HG03520 (cell line): ENCODE data around the gene GP9.

Experiments used
- ATAC-seq: cut with Tn5 transposase; IDR thresholded peaks from one replicate; pipeline ENCODE4 v1.9.1; 2021; ENCODE audit warnings: mild to moderate bottlenecking, moderate library complexity; ENCODE audit not compliant: unreplicated experiment

Gene GP9

GRCh38 chr3:129027544-129027880 is 33.1 kb upstream of the GP9 start:
- ATAC-seq: no peak

DNA sequence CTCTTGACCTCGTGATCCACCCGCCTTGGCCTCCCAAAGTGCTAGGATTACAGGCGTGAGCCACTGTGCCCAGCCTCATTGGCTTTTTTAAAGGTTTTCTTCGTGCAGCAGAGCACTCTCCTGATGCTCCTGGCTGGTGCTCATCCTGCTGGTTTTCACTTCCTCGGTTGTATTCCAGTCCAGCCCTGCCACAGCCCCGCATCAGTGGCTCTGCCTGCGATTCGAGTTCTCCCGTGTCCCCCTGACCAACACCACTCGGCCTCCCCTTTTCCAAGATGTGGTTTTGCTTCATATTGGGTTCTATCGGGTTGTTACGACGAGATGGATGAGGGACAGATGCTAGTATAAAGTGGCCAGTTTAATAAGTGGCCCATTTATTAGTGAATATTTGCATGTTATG is 31.7 kb upstream of the GP9 start:
- no peak for ATAC-seq

DNA sequence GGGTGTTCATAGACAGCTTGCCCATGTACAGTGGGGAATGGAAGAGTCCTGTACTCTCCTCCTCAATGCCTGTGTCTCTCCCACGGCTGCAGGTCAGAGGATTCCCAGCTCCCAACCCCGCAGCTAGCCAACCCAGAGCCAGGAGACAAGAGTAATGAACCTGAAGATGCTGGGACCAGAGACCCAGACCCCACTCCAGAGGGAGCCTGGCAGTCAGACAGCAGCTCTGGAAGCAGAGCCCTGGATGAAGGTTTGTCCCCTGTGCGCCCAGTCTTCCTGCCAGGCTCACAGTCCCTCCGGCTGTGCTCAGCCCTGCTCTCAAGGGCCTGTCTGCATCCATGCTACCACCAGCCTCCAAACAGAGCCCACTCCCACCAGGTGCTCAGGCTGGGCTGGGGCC is 30.0 kb upstream of the GP9 start:
- no peak for ATAC-seq

DNA sequence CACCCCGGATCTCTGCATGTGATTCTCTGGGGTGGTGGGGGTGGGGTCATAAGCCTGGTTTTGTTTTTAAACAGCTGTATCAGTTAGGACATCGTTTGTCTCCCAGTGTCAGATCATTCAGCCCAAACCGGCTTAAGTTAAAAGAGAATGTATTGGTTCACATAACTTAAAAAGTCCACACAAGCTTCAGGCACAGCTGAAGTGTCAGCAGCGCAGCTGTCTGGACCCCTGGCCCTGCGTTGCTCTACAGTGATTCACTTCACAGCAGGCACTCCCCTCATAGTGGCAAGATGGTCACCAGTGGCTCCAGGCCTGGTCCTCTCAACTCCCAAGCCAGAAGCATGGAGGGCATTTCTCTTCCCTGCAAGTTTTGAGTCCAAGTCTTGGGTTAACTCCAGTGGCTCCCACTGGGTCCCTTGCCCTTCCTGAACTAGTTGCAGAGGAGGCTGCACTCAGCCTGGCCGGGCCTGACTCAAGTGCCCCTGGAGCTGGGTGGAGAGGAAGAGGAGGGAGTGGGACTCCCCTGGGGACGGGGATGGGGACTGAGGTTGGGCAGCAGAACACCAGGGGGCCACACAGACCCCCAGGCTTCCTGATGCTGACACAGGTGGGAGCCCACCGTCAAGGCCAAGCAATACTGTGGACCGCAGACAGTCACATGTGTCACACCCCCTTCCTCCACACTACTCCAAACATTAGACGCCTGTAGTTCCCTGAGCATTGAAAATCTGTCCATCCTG is 28.9 kb upstream of the GP9 start:
- no peak for ATAC-seq

GRCh38 chr3:129032716-129033115 is 27.9 kb upstream of the GP9 start:
- ATAC-seq: no peak

GRCh38 chr3:129033151-129033550 is 27.4 kb upstream of the GP9 start:
- no peak for ATAC-seq

DNA sequence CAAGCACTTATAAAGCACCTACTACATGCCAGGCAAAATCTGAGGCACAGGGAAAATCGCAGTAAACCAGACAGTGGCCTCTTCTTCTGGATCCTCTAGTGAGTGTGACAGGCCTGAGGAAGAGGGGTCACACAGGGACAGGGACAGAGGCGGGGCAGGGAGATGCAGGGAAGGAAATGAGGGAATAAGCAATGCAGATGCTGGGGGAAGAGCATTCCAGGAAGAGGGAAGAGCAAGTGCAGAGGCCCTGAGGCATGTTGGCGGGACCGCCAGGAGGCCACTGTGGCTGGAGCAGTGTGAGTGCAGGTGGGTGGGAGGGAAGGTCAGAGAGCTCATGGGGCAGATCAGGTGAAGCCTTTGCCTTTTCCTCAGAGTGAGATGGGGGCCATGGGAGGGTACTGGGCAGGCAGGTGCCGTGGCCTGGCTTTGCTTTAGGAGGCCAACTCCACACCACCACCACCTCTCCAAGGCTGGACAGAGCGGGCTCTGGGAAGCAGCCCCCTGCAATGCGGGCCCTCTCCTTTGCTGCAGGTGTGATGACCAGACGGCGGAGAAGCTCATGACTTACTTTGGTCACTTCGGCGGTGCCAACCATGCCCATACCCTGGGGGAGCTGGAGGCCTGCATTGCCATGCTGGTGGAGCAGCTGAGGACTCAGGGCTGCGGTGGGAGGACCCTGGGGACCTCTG is 26.8 kb upstream of the GP9 start:
- no peak for ATAC-seq

GRCh38 chr3:129034642-129035041 is 25.9 kb upstream of the GP9 start:
- no peak for ATAC-seq

DNA sequence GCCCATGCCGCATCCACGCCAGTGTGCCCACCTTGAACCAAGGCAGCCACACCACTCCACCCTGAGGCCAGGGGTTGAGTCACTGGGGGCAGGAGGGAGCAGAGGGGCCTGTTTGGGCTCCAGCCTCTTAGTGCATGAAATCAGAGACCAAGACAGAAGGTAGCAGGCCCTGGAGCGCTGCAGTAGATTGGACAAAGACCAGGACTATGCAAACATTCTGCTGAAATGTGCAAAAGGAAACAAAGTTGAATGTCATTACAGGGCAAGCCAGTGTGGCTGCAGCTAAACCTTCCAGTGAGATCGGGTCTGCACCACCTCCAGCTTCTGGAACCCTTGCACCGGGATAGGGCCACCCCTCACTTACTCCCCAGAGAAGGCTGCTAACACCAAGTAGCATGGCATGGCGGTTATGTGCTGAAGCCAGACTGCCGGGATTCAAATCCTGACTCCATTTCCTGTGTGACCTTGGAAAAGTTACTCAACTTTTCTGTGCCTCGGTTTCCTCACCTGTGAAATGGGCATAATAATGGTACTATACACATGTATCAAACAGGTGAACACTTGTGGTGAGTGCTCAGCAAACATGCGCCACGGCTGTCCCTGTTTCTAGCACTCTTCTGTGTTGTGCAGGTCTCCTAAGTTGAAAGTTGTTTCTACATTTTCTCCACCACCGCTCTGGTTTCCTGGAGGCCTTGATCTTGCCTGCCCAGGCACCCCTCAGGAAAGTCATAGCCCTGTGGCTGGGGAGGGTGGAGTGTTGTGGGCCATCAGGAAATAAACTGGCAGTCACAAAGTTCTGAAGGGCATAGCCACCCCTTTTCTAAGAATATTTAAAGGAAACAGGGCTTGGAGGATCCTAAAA is 25.0 kb upstream of the GP9 start:
- ATAC-seq: no peak

GRCh38 chr3:129036222-129037092 is 24.1 kb upstream of the GP9 start:
- no peak for ATAC-seq

DNA sequence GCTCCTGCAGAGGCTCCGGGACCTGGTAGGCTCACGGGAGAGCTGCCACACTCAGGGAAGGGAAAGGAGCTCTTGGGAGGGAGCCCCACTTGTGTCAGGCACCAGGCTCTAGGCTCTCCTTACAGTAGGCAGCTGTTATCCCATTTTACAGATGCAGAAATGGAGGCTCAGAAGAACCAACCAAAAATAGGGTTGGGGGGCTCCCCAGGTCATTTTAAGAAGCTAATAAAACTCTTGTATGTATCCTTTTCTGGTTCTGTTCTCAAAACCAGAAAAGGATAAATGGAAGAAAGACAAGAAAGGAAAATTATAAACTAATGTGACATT is 23.5 kb upstream of the GP9 start:
- no peak for ATAC-seq

GRCh38 chr3:129038121-129038855 is 22.3 kb upstream of the GP9 start:
- ATAC-seq: no peak

- no peak for ATAC-seq
Measured at GRCh38 chr3:129039271-129040038, 21.1 kb upstream of the GP9 start.

GRCh38 chr3:129040039-129040336 is 20.6 kb upstream of the GP9 start:
- no peak for ATAC-seq

DNA sequence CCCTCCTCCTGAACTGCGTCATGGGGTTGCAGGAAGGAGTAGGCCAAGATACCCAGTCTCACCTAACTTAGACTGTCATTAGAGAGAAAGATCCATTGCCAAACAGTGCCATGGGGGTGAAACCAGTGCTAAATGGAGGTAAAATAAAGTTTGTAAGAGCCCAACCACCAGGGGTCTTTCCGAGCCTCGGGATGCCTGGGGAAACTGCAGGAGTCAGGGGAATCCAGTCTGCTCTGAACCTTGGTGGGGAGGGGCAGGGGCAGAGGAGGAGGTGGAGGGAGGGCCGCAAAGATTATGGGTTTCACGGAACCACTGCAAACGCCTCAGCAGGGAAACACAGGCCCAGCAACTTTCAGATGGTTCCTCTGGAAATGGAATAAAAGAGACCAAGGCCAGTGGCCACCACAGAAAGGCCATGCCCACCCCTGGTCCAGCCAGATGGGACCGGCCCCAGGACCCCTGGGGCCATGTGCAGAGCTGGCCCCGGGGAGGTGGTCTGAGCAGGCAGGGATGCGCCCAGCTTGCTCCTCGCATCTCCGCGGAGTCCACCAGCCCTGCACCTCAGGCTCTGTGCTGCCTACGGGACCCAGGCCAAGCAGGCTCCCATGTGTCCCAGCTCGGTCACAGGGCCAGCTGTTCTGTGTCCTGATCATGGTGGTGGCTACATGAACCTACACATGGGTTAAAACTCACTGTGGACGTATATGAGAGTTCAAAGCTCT is 19.8 kb upstream of the GP9 start:
- no peak for ATAC-seq

DNA sequence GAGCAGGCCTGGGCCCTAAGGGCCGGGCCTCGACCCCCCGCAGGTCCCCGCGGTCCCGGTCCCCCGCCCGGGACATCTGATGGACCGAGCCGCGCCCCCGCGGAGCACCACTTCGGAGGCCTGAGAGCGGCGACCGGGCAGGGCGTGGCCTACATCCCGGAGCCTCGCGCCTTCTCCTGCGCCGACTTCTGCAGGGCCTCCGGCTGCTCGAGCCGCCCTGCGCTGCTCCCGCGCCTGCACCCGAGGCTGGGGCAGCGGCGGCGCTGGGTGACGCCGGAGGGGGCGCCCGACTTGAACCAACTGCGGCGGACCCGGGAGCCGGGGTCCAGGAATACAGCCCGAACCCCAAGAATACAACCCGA is 14.9 kb upstream of the GP9 start:
- no peak for ATAC-seq

- ATAC-seq: no peak
Measured at GRCh38 chr3:129046037-129046731, 14.4 kb upstream of the GP9 start.

DNA sequence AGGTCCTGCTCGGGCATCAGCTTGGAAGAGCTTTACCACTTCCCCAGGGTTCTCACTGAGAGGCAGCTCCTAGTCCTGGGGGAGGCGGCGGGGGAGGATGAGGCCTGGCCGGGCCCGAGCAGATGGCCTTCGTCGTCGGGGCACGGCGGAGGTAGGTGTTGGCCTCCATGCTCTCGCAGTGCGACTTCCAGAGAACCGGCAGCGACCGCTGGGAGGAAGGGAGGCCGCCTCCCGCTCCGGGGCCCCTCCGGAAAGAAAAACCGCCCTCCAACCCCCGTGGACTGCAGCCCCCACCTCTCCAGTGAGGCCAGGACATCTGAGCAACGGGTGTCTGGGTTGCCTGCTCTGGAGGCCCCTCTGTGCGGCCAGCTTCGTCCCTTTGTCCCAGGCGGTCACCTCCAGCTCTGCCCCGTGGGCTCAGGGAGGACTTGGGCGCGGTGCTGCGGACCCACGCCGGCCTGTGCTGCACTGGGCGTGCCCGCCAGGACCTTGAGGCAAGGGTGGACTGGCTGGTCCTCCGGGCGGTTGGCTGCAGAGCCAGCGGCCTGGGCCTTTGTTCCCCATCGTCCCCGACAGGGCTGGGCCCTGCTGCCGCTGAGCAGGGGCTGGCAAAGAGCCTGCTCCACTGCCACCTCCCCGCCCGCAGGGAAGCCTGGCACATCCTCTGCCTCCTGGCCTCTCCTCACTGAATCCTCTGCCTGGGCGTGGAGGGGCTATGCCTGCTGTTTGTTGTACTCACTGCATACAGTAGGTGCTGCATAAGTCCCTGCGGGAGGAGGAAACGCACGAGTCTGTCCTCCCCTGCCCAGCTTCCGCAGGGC is 13.6 kb upstream of the GP9 start:
- no peak for ATAC-seq
